HG03103 (cell line): ENCODE data around the gene ADAMTS9.

Source experiments
- ATAC-seq: cut with Tn5 transposase; IDR thresholded peaks from one replicate; pipeline ENCODE4 v1.9.1; 2021; ENCODE audit warnings: low read depth; ENCODE audit not compliant: unreplicated experiment

The ADAMTS9 gene

DNA sequence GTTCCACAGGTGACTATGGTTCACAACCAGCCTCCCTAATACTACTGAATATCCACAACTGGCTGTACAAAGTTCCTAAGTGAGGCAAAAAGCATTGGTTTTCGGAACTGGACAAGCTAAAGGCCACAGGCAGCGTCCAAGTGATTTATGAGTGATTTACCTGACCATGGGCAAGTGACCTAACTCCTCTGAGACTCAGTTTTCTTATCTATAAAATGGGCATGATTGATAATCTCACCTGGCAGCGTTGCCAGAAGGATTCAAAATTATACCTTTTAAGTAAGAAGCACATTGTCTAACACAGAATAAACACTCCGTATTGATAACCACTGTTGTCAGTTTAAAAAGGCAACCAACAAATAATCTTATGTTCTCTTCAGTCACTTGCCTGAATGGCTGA, 29.8 kb downstream of the ADAMTS9 start:
- no peak for ATAC-seq

- no peak for ATAC-seq
These were observed 31.3 kb downstream of the ADAMTS9 start for GRCh38 chr3:64656544-64656943.

DNA sequence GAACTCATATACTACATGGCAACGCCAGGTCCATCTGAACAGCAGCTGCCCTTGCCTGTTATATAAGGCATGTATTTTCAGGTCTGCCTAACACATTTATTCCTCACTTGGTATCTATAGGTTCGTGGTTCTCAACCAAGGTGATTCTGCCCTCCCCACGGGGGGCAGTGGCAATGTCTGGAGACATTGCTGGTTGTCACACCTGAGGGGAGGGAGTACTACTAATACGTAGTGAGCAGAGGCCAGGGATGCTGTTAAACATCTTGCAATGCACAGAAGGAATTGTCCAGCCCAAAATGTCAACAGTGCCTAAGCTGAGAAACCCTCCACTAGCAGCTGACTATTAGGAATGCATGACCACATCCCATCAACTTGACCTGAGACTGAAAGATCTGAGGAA, 32.6 kb downstream of the ADAMTS9 start:
- ATAC-seq, result no peak

GRCh38 chr3:64654013-64654412, 33.8 kb downstream of the ADAMTS9 start:
- ATAC-seq, result no peak

DNA sequence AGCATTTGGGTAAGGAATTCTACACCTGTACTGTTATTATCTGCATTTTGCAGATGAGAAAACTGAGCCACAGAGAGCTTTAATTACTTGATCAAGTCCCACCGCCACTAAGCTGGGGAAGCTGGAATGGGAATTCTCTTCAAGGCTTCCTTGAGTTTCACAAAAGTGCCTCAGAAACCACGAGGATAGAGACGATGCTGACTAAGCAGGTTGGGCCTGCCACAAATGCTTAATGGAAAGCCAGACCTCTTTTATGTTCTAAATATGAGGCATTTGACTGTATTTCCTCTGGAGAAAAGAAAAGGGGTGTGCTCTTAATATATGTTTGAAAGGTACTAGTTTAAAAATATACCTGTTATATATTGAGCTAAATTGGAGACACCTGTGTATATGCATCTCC, 34.7 kb downstream of the ADAMTS9 start:
- no peak for ATAC-seq

GRCh38 chr3:64651741-64652241, 36.0 kb downstream of the ADAMTS9 start:
- ATAC-seq, result no peak

DNA sequence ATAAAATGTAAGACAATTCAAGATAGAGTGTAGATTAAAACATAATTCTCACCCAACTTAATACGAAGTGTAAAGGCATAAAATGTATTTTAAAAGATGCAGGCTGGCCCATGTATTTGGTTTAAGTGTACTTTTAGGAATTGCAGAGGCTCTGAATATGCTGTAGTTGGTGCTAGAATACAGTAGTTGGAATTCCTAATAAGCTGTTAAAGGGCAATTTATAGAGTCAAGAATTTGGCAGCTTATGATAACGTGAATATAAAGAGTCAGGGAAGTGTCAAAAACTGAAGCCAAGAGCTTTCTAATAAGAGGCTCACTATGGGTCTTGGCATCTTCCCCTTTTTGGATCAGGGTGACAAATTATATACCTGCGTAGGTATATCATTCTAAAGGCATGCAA, 36.5 kb downstream of the ADAMTS9 start:
- ATAC-seq, result no peak

DNA sequence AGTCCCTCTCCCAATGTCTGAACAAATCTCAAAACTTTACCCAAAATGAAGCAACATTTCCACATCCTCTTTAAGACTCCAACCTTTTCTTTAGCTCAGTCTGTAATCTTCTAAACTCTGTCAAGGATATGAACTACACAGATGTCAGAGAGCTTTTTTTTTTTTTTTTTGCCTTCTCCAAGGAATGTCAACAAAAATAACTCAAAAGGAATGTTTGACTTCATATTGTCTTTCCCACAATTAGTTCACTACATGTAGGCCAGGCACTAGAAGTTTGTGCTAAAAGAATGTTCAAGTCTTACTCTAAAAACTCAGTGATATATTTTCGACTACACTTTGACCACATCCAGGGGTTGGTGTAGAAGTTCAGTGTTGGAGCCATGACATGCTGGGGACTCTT, 37.1 kb downstream of the ADAMTS9 start:
- no peak for ATAC-seq

- ATAC-seq, result no peak
These were observed 37.6 kb downstream of the ADAMTS9 start for GRCh38 chr3:64650096-64650622.

DNA sequence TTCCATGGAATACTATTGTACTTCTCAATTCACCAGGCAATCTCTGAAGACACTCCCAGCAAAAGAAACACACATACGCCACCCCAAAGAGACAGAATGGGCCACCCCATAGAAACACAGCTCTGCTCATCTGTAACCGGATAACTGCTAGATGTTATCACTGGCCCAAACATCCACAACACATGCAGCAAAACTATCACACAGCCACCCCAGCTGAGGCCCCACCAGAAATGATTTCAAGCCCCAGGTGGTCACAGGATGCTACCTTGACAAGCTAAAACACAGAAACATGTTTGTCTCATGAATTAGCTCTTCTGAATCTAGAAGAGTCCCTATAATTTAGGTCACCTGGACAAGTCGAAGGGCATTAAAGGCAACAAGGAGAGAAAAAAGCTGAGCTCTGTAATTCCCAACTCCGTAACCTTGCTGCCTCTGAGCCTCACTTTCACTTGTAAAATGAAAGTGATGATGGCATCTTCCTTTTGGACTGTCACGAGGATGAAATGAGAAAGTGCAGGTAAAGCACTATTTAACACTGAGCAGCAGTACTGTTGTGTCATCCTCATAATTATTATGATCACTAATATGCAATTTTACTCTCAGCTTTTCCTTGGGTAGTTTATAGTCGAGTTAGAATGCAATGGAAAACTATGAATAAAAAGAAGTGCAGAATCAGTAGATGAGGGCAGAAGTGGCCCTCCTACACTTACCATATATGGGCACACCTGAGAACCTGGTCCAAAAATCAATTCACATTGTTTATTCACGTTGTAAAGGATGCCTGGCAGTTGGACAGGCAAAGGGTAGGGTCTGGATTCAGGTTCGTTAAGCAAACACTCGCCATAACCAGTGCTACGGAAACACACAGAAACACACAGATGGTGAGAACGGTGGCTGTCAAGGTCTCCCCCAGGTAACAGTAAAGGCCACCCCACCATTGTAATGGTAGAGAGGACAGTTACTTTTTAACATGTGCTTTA, 38.6 kb downstream of the ADAMTS9 start:
- ATAC-seq, result no peak

DNA sequence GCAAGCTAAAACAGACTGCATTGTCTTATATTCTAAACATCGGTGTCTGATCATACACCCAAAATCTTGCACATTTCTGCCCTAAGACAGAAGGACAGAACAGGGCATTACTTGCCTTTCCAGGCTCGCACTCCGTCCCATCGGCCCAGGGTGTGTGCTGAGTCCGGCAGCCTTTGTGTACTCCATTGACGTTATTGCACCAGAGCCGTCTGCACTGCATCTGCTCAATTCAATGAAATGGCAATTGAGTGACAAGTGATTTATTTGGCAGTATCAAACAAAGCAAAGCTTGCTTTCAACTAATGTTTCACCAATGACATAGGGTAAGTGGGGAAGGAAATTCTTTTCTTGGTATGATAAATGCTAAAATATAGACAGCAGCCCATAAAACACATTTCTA, 40.0 kb downstream of the ADAMTS9 start:
- ATAC-seq, result no peak

GRCh38 chr3:64645243-64645642, 42.6 kb downstream of the ADAMTS9 start:
- ATAC-seq, result no peak

GRCh38 chr3:64644483-64644882, 43.3 kb downstream of the ADAMTS9 start:
- ATAC-seq, result no peak

DNA sequence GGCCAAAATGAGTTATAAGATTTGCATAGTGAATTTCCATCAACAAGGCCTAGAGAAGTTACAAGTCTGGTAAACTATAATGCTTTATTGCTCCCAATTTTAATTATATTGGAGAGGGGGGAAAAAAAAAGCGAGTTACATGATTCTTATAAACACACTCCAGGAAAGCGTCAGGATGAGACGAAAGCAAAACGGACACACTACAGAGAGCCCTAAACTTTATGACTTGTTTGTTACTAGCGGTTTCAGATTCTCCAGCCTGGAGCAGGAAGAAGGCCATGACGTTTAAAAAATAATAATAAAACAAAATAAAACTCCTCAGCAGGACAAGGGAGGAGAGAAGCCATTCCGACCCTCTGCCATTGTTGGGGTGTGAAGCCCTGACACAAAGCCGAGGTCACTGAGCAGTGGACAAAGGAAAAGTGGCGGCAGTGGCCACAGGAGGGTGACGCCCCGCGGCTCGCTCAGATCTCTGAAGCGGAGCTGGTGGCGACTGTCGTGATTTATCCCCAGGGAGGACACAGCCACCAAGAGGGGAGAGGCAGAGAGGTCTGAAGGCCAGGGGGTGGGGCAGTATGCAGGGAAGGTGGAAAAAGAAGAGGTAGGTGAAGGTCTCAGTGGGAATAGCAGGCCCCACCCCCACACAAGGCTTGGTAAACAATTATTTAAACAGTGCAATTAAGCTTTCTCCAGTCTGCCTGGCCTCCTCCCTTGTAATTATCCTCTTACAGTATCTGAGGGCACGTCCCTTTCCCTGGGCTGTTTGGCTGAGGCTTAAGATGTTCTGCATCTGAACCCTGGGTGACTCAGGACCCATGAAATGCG, 45.3 kb downstream of the ADAMTS9 start:
- no peak for ATAC-seq

DNA sequence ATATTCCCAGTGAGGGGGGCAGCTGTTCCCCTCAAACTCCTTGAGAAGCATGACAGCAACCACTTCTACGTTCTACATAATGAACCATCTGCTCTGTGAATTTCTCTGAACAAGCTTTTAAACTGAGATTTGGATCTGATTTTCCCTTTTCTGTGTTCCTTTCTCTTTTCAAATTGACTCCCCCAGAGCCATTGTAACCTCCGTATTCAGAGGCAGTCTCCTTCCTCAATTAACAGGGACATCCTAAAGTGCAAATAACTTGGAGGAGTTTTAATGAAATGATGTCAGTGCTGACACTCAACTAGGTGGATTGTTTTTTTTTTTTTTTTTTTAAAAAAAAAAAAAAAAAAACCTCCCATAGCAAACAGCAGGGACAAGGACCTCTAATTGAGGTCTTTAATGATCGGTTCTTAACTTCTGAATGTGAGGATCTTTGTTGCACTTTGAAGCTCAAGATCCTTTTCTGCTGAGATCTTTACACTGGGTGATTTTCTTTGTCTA, 48.8 kb downstream of the ADAMTS9 start:
- ATAC-seq, result no peak

DNA sequence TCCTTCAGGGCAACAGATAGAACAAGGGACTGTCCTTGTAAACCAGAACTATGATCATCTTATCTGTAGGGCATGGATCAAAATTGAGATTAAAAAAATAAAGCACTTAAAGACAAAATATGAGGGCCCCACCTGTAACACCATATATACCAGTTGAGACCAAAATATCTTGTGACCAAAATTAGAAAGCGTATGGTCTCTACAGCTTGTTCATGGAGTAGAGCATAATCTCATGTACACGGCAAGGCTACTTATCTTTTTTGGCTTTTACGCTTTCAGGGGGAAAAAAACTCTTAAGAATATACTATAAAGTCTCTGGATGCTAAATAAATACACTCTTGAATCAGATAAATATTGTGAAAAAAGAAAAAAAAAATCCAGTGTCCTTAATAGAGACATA, 49.3 kb downstream of the ADAMTS9 start:
- no peak for ATAC-seq

- ATAC-seq, result no peak
These were observed 53.4 kb downstream of the ADAMTS9 start for GRCh38 chr3:64634417-64634816.

GRCh38 chr3:64631951-64632350, 55.8 kb downstream of the ADAMTS9 start:
- ATAC-seq, result no peak

DNA sequence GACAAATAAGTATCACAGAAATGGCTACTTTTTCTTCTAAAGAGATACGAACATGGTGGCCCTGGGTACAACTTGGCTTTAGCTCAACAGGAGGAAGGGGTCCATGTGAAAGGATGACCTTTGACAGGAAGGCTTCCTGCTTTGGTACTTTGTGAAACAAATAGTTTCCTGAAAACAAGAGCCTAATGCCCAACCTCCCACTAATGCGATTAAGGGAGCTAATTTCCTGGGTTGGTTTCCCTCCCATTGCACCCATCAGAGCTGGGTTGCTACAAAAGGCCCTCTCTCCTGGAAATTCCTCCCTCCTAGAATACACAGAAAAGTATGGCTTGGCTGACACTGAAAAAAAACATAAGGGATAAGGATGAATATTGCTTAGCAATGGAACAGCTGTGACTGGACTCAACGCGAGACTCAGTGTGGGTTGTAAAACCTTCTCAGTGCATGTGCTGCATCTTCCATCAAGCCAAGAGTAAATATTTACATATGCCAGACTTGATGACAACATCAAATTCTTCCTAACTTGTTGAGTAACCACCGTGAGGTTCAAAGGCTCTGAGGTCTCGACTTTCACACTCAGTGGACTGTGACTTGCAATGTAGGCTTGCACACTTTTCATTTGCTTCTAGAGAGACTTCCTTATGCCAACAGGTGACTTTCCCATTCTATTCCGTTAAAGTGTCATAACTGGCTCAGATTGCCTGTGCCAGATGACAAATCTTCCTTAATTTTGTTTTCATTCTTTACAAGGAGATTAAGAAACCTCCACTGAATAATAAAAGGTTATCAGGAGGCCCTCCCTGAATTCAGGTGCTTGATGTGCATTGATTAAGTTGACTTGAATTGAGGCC, 60.1 kb downstream of the ADAMTS9 start:
- no peak for ATAC-seq

GRCh38 chr3:64627042-64627441, 60.8 kb downstream of the ADAMTS9 start:
- ATAC-seq, result no peak
